ENCODE results near the gene RNF214. TPM values are rescaled to one million over a fixed set of nuclear protein-coding genes. Genes with fewer than 3 reads are reported as not detected.
A peak's percentile ranks its signal among the peaks of the same experiment; 100 is the strongest.

The RNF214 gene
- total and polyA plus RNA-seq, 2 of the 13 experiments (the other 11 are each of a cell fraction or from before 2014, with no cell fraction given), result 10.7 to 12.6 TPM

GRCh38 chr11:117303101-117303500 is 70.6 kb downstream of the RNF214 start (continued):
- TF ChIP-seq MNT (IDR thresholded peaks at IDR 0.05) (no peak), KLF11 (CRISPR knock-in tag; IDR thresholded peaks at IDR 0.05) (no peak), ZNF687 (CRISPR knock-in tag; IDR thresholded peaks at IDR 0.05) (peak; percentile 26; the same call in 1 of the 2 replicates), BORCS8-MEF2B (CRISPR knock-in tag; IDR thresholded peaks at IDR 0.05) (0 out of 2 replicates have a peak, but pooled peaks have one; percentile 42), TFE3 (CRISPR knock-in tag; IDR thresholded peaks at IDR 0.05) (no peak), EP300 (IDR thresholded peaks at IDR 0.05; ENCODE audit: low read depth in 2 of 2, low read length in 2 of 2) (peak in 1 of 2 experiments; percentile 40; a peak in 1 of 4 replicates), EP300 (CRISPR knock-in tag; IDR thresholded peaks at IDR 0.05; ENCODE audit: borderline replicate concordance) (no peak; the same call in 1 of the 2 replicates), FOXO1 (CRISPR knock-in tag; IDR thresholded peaks at IDR 0.05) (peak; percentile 54; the same call in 1 of the 2 replicates), THRA (CRISPR knock-in tag; IDR thresholded peaks at IDR 0.05; ENCODE audit: borderline replicate concordance) (peak; percentile 83; the same call in 1 of the 2 replicates), AHDC1 (CRISPR knock-in tag; IDR thresholded peaks at IDR 0.05; ENCODE audit: borderline replicate concordance) (peak; percentile 32; the same call in 1 of the 2 replicates), MED1 (CRISPR knock-in tag; IDR thresholded peaks at IDR 0.05) (0 out of 2 replicates have a peak, but pooled peaks have one; percentile 38), ELF3 (CRISPR knock-in tag; IDR thresholded peaks at IDR 0.05) (0 out of 2 replicates have a peak, but pooled peaks have one; percentile 19), GABPA (IDR thresholded peaks at IDR 0.05; ENCODE audit: low read depth, low read length) (no peak), GABPA (CRISPR knock-in tag; IDR thresholded peaks at IDR 0.05; ENCODE audit: low read depth) (peak; percentile 8; the same call in 1 of the 2 replicates)

Measured in HepG2 (cell line).